Fibroblast of lung (primary cell): ENCODE measurements around the gene ABITRAM. TPM values are rescaled to one million over a fixed set of nuclear protein-coding genes. Genes with fewer than 3 reads are reported as not detected.

ENCODE experiments used
- DNase-seq, 2 donors: peaks; one replicate each; pipeline versions ENCODE4 v3.0.0 to v3.0.0-alpha.2; 2010; ENCODE audit warnings: low read depth in 2 of 2
- H2AFZ ChIP-seq: 2 replicates; pipeline ENCODE4 v1.5.1; 2012; ENCODE audit warnings: low read length, control low read depth, inconsistent platforms
- H3K27ac ChIP-seq: 2 replicates; pipeline ENCODE4 v1.5.1; 2011; ENCODE audit warnings: low read length, control low read depth; ENCODE audit not compliant: insufficient read depth
- H3K27me3 ChIP-seq: 2 replicates; pipeline ENCODE4 v1.5.1; 2011; ENCODE audit warnings: mild to moderate bottlenecking, low read length; ENCODE audit not compliant: control insufficient read depth, insufficient read depth
- H3K36me3 ChIP-seq: 2 replicates; pipeline ENCODE4 v1.5.1; 2011; ENCODE audit warnings: low read length; ENCODE audit not compliant: control insufficient read depth, insufficient read depth
- H3K4me1 ChIP-seq: 2 replicates; pipeline ENCODE4 v1.5.1; 2011; ENCODE audit warnings: low read length; ENCODE audit not compliant: control insufficient read depth, insufficient read depth; ENCODE audit errors: extremely low read depth
- H3K4me2 ChIP-seq: 2 replicates; pipeline ENCODE4 v1.5.1; 2011; ENCODE audit warnings: low read length, control low read depth; ENCODE audit not compliant: insufficient read depth; ENCODE audit errors: extremely low read depth
- H3K4me3 ChIP-seq, 4 experiments: fragments of 200-600 bp in 1 of 4; sonication (generic) in 1 of 4; replicated peaks in 1 of 4; 2 replicates each; pipeline ENCODE4 v1.5.1; 2011 to 2016; ENCODE audit warnings: low read length in 4 of 4, low read depth in 3 of 4, mild to moderate bottlenecking in 3 of 4, control low read depth in 2 of 4, inconsistent platforms in 1 of 4, mixed read lengths in 1 of 4; ENCODE audit not compliant: insufficient read depth in 1 of 4; ENCODE audit errors: control extremely low read depth in 1 of 4
- H3K79me2 ChIP-seq: 2 replicates; pipeline ENCODE4 v1.5.1; 2012; ENCODE audit warnings: mild to moderate bottlenecking, low read length, inconsistent platforms; ENCODE audit not compliant: control insufficient read depth, insufficient read depth
- H3K9ac ChIP-seq: 2 replicates; pipeline ENCODE4 v1.5.1; 2011; ENCODE audit warnings: mild to moderate bottlenecking, low read length, control low read depth; ENCODE audit not compliant: insufficient read depth
- H3K9me3 ChIP-seq: 2 replicates; pipeline ENCODE4 v1.5.1; 2012; ENCODE audit warnings: low read depth, low read length; ENCODE audit not compliant: control insufficient read depth, insufficient read depth
- H4K20me1 ChIP-seq: 2 replicates; pipeline ENCODE4 v1.5.1; 2011; ENCODE audit warnings: low read length; ENCODE audit not compliant: control insufficient read depth, insufficient read depth; ENCODE audit errors: extremely low read depth
- EZH2 ChIP-seq: IDR thresholded peaks from 2 replicates; pipeline ENCODE4 v1.5.1; 2012; ENCODE audit warnings: low read length, control low read depth, mild to moderate bottlenecking; ENCODE audit errors: missing control alignments
- polyA plus RNA-seq, 2 donors: library from polyadenylated mRNA; depleted of rRNA in 1 of 2; stranded (reverse) in 1 of 2; unstranded in 1 of 2; fragments of >200 nt; gene quantifications; 2 replicates each; pipeline ENCODE4 v1.2.1, GENCODE V29; 2011 to 2012; ENCODE audit warnings: missing spikeins in 1 of 2
- total RNA-seq: library from RNA; depleted of rRNA; stranded (reverse); fragments of >200 nt; gene quantifications from 2 replicates; pipeline ENCODE4 v1.2.1, GENCODE V29; 2014
- TF ChIP-seq, protein P1 (sequence below), 2 donors: IDR thresholded peaks in 1 of 2; conservative IDR thresholded peaks in 1 of 2; 1 replicate in 1 of 2; 2 replicates in 1 of 2; pipeline ENCODE4 v1.5.1; 2011 to 2012; ENCODE audit warnings: low read length in 2 of 2, control low read depth in 1 of 2, inconsistent platforms in 1 of 2, low read depth in 1 of 2, mild to moderate bottlenecking in 1 of 2

The ABITRAM gene
- total and polyA plus RNA-seq, 2 donors (not counting 1 experiment from before 2014, with no cell fraction given), result 8.8 to 24.8 TPM

DNA sequence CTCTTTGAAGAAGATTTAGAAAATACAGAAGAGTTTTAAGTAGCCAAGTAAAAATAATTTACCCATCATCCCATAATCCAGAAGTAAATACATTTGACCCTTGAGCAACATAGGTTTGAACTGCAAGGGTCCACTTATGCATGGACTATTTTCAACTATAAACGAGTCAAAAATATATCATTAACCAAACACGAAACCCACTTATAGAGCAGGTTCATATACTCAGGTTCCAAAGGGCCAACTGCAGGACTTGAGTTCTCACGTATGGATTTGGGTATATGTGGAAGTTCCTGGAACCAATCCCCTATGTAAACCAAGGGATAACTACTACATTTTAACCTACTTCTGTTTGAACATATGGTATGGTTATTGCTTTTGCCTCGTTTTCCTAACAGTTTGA lies 5.8 kb downstream of the ABITRAM start:
- H3K27me3 ChIP-seq, result no peaks in the 10 kb centered on the region
- no peak overlapping the region for H3K4me3 ChIP-seq
- no peak overlapping the region for H3K9ac ChIP-seq
- no peak overlapping the region for H3K4me2 ChIP-seq
- H3K27ac ChIP-seq, result no peak overlapping the region
- no peak for DNase-seq
- H3K4me1 ChIP-seq, result no peaks in the 10 kb centered on the region
- no peaks in the 10 kb centered on the region for H3K9me3 ChIP-seq
- H3K36me3 ChIP-seq, result peaks cover 4% of the 10 kb centered on the region
- TF ChIP-seq, protein P1, sequence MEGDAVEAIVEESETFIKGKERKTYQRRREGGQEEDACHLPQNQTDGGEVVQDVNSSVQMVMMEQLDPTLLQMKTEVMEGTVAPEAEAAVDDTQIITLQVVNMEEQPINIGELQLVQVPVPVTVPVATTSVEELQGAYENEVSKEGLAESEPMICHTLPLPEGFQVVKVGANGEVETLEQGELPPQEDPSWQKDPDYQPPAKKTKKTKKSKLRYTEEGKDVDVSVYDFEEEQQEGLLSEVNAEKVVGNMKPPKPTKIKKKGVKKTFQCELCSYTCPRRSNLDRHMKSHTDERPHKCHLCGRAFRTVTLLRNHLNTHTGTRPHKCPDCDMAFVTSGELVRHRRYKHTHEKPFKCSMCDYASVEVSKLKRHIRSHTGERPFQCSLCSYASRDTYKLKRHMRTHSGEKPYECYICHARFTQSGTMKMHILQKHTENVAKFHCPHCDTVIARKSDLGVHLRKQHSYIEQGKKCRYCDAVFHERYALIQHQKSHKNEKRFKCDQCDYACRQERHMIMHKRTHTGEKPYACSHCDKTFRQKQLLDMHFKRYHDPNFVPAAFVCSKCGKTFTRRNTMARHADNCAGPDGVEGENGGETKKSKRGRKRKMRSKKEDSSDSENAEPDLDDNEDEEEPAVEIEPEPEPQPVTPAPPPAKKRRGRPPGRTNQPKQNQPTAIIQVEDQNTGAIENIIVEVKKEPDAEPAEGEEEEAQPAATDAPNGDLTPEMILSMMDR (conservative IDR thresholded peaks at IDR 0.05 in 1 of 2, IDR thresholded peaks at IDR 0.05 in 1 of 2; ENCODE audit: low read depth in 1 of 2, low read length in 2 of 2), result no peak
- no peak for TF ChIP-seq EZH2
- no peaks in the 10 kb centered on the region for H4K20me1 ChIP-seq
- no peaks in the 10 kb centered on the region for H3K79me2 ChIP-seq
- H2AFZ ChIP-seq, result no peak overlapping the region

DNA sequence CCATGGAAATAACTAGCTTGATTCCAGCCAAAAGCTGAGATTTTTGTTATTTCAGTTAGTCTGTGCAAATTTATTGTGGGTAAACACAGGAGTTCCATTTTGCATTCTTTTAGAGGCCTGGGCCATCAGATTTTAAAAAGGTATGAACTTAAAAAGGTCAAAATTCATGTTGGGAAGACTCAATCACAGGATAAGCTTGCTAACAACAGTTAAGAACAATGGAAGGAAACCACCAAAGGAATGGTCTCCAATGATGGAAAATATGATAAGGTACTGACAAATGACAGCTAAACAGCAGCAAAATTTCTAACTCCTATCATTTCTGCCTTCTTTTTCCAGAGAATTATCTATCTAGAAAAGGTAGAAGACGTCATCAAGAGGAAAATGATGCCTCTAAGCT lies 16.0 kb downstream of the ABITRAM start:
- Histone ChIP-seq H3K36me3 (peaks cover 1% of the 10 kb centered on the region), H4K20me1 (no peaks in the 10 kb centered on the region), H3K4me3 (no peak overlapping the region), H3K4me1 (no peaks in the 10 kb centered on the region), H3K9me3 (no peaks in the 10 kb centered on the region), H3K9ac (no peak overlapping the region), H3K79me2 (no peaks in the 10 kb centered on the region), H3K27me3 (no peaks in the 10 kb centered on the region), H3K4me2 (no peak overlapping the region), H2AFZ (no peak overlapping the region), H3K27ac (no peak overlapping the region)
- TF ChIP-seq EZH2, result no peak
- TF ChIP-seq, protein P1 (conservative IDR thresholded peaks at IDR 0.05 in 1 of 2, IDR thresholded peaks at IDR 0.05 in 1 of 2; ENCODE audit: low read depth in 1 of 2, low read length in 2 of 2), result no peak
- DNase-seq, result no peak

DNA sequence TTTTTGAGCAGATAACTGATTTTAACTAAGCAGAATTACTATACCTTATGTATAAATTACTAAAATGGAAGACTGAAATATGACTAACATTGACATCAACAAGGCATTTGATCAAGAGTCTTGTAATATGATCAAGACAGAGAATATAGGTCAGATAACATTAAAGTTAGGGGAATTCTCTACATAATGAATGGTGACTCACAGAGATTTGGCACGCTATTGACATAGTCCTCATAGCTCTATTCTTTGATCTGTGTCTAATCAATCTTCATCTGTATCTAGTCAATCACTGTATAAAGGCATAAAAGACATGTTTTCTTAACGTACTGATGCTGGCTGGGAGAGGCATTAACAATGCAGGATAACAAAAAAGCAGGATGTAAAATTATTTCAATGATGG lies 17.4 kb downstream of the ABITRAM start:
- Histone ChIP-seq H3K4me3 (no peak overlapping the region), H3K4me2 (no peak overlapping the region), H3K9ac (no peak overlapping the region), H4K20me1 (no peaks in the 10 kb centered on the region), H2AFZ (no peak overlapping the region), H3K79me2 (no peaks in the 10 kb centered on the region), H3K4me1 (no peaks in the 10 kb centered on the region), H3K9me3 (no peaks in the 10 kb centered on the region), H3K36me3 (peaks cover 1% of the 10 kb centered on the region), H3K27me3 (no peaks in the 10 kb centered on the region), H3K27ac (no peak overlapping the region)
- TF ChIP-seq, protein P1 (conservative IDR thresholded peaks at IDR 0.05 in 1 of 2, IDR thresholded peaks at IDR 0.05 in 1 of 2; ENCODE audit: low read depth in 1 of 2, low read length in 2 of 2), result no peak
- TF ChIP-seq EZH2, result no peak
- no peak for DNase-seq
